WTC11 (cell line): ENCODE data around the gene SLCO6A1. TPM values are rescaled to one million over a fixed set of nuclear protein-coding genes. Genes with fewer than 3 reads are reported as not detected.

Source experiments
- ATAC-seq: fragments of 200-7000 bp; cut with Tn5 transposase; 2 replicates; pipeline ENCODE4 v1.10.0; 2021; ENCODE audit warnings: mild to moderate bottlenecking, moderate library complexity
- CTCF ChIA-PET: fragments of 300-600 bp; sonication (Branson Sonifier 250); formaldehyde crosslinking; loops from one replicate; lab custom pipeline; 2021; ENCODE audit warnings: antibody characterized with exemption; lab: Charles Lee
- POLR2A ChIA-PET: fragments of 350-600 bp; sonication (Branson Sonifier 250); formaldehyde crosslinking; loops from one replicate; lab custom pipeline; 2021; ENCODE audit warnings: antibody characterized with exemption; lab: Charles Lee
- DNase-seq: peaks from one replicate; pipeline ENCODE4 v3.0.0; 2021; ENCODE audit warnings: low spot score
- H3K27ac Mint-ChIP-seq: 2 replicates; pipeline ENCODE4 v1.8.0; 2021; ENCODE audit warnings: mixed read lengths
- H3K27me3 Mint-ChIP-seq: 2 replicates; pipeline ENCODE4 v1.8.0; 2021; ENCODE audit warnings: low read depth, mild to moderate bottlenecking, moderate library complexity, mixed read lengths
- H3K36me3 Mint-ChIP-seq: 2 replicates; pipeline ENCODE4 v1.8.0; 2021; ENCODE audit warnings: mixed read lengths
- H3K4me1 Mint-ChIP-seq: 2 replicates; pipeline ENCODE4 v1.8.0; 2022; ENCODE audit warnings: mixed read lengths
- H3K4me3 Mint-ChIP-seq: 2 replicates; pipeline ENCODE4 v1.8.0; 2021; ENCODE audit warnings: mild to moderate bottlenecking, moderate library complexity, mixed read lengths
- H3K9me3 Mint-ChIP-seq: 2 replicates; pipeline ENCODE4 v1.8.0; 2021; ENCODE audit warnings: mixed read lengths
- ATF1 ChIP-seq: sonication (generic); formaldehyde crosslinking; IDR thresholded peaks from 2 replicates; pipeline ENCODE4 v1.8.1; 2023; ENCODE audit warnings: mild to moderate bottlenecking, moderate library complexity, missing genetic modification reagents
- ELF4 ChIP-seq: sonication (generic); formaldehyde crosslinking; IDR thresholded peaks from 2 replicates; pipeline ENCODE4 v1.8.1; 2022; ENCODE audit warnings: low read depth, mild to moderate bottlenecking, moderate library complexity, missing genetic modification reagents
- ESRRA ChIP-seq: sonication (generic); formaldehyde crosslinking; IDR thresholded peaks from 2 replicates; pipeline ENCODE4 v1.8.1; 2022; ENCODE audit warnings: mild to moderate bottlenecking, missing genetic modification reagents, borderline replicate concordance
- GTF2I ChIP-seq: fragments of 250-450 bp; sonication (Bioruptor Pico); conservative IDR thresholded peaks from 2 replicates; pipeline ENCODE4 v1.4.0; 2021; ENCODE audit warnings: mild to moderate bottlenecking
- IRF2 ChIP-seq: sonication (generic); formaldehyde crosslinking; IDR thresholded peaks from 2 replicates; pipeline ENCODE4 v1.8.0; 2022; ENCODE audit warnings: low read depth, missing genetic modification reagents, borderline replicate concordance
- JAZF1 ChIP-seq: fragments of 250-450 bp; sonication (Bioruptor Pico); IDR thresholded peaks from 2 replicates; pipeline ENCODE4 v1.9.0; 2021; ENCODE audit warnings: moderate library complexity, mild to moderate bottlenecking, inconsistent platforms
- NFE2L1 ChIP-seq: sonication (generic); formaldehyde crosslinking; IDR thresholded peaks from 2 replicates; pipeline ENCODE4 v1.8.1; 2023; ENCODE audit warnings: missing genetic modification reagents
- NR2C2 ChIP-seq: sonication (generic); formaldehyde crosslinking; IDR thresholded peaks from 2 replicates; pipeline ENCODE4 v1.8.0; 2022; ENCODE audit warnings: mild to moderate bottlenecking, missing genetic modification reagents
- PRRX2 ChIP-seq: fragments of 250-450 bp; sonication (Bioruptor Pico); IDR thresholded peaks from 2 replicates; pipeline ENCODE4 v1.8.0; 2021; ENCODE audit warnings: mild to moderate bottlenecking
- SMAD3 ChIP-seq: sonication (generic); formaldehyde crosslinking; IDR thresholded peaks from 2 replicates; pipeline ENCODE4 v1.8.0; 2022; ENCODE audit warnings: missing genetic modification reagents, mild to moderate bottlenecking, borderline replicate concordance
- TCF7 ChIP-seq: sonication (generic); formaldehyde crosslinking; IDR thresholded peaks from 2 replicates; pipeline ENCODE4 v1.8.0; 2022; ENCODE audit warnings: mild to moderate bottlenecking, low read depth, missing genetic modification reagents, moderate library complexity
- ZNF219 ChIP-seq: sonication (generic); formaldehyde crosslinking; IDR thresholded peaks from 2 replicates; pipeline ENCODE4 v1.8.0; 2023; ENCODE audit warnings: missing genetic modification reagents, mild to moderate bottlenecking, borderline replicate concordance
- ZNF263 ChIP-seq: sonication (generic); formaldehyde crosslinking; IDR thresholded peaks from 2 replicates; pipeline ENCODE4 v1.8.1; 2022; ENCODE audit warnings: low read depth, mild to moderate bottlenecking, moderate library complexity, missing genetic modification reagents
- ZNF396 ChIP-seq: fragments of 250-450 bp; sonication (Bioruptor Pico); IDR thresholded peaks from 2 replicates; pipeline ENCODE4 v1.8.0; 2021; ENCODE audit warnings: mild to moderate bottlenecking, moderate library complexity, borderline replicate concordance
- ZNF423 ChIP-seq: fragments of 250-450 bp; sonication (Bioruptor Pico); IDR thresholded peaks from 2 replicates; pipeline ENCODE4 v2.1.2; 2022; ENCODE audit warnings: mild to moderate bottlenecking, moderate library complexity
- total RNA-seq: library from RNA; stranded (reverse); gene quantifications from 3 replicates; pipeline ENCODE4 v1.2.3, GENCODE V29; 2021
- TF ChIP-seq, protein P1 (sequence below): sonication (generic); formaldehyde crosslinking; IDR thresholded peaks from 2 replicates; pipeline ENCODE4 v1.8.1; 2022; ENCODE audit warnings: missing genetic modification reagents, borderline replicate concordance
- TF ChIP-seq, protein P2 (sequence below): sonication (generic); formaldehyde crosslinking; IDR thresholded peaks from 2 replicates; pipeline ENCODE4 v1.8.0; 2022; ENCODE audit warnings: missing genetic modification reagents
- TF ChIP-seq, protein P3 (sequence below): fragments of 250-450 bp; sonication (Bioruptor Pico); IDR thresholded peaks from 2 replicates; pipeline ENCODE4 v1.8.0; 2021; ENCODE audit warnings: mild to moderate bottlenecking
- TF ChIP-seq, protein P4 (sequence below): sonication (generic); formaldehyde crosslinking; IDR thresholded peaks from 2 replicates; pipeline ENCODE4 v1.8.1; 2022; ENCODE audit warnings: low read depth, missing genetic modification reagents, borderline replicate concordance
- TF ChIP-seq, protein P5 (sequence below): sonication (generic); formaldehyde crosslinking; IDR thresholded peaks from 2 replicates; pipeline ENCODE4 v1.8.1; 2023; ENCODE audit warnings: mild to moderate bottlenecking, moderate library complexity, missing genetic modification reagents
- TF ChIP-seq, protein P6 (sequence below): fragments of 250-450 bp; sonication (Bioruptor Pico); IDR thresholded peaks from 2 replicates; pipeline ENCODE4 v2.1.2; 2022; ENCODE audit warnings: mild to moderate bottlenecking, moderate library complexity
- TF ChIP-seq, protein P7 (sequence below): sonication (generic); formaldehyde crosslinking; IDR thresholded peaks from 2 replicates; pipeline ENCODE4 v1.8.0; 2022; ENCODE audit warnings: mild to moderate bottlenecking, missing genetic modification reagents

Gene SLCO6A1
- total RNA-seq, 1 experiment from 2014 or later: 0.42 TPM

DNA sequence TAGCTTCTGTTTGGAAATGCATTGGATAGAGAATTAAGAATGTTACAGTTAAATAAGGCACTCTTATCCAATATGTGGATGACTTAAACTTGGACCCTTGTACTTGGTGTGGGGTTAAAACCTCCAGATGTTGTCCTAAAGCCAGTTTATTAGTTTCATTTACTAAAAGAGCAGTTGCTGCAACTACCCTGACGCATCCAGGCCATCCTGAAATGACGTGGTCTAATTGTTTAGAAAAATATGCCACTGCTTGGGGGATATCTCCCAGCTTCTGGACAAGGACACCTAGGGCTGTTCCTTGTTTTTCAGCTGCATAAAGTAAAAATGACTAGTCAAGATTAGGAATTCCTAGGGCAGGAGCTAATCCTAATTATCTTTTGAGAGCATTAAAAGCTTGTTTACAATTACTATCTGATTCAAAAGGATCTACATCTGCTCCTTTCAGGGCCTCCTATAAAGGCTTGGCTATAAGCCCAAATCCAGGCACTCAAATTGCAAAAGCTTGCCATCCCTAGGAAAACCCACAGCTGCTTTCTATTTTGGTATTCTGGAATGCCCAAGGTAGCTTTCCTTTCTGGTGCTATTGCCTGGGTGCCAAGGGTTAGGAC, 157.0 kb downstream of the SLCO6A1 start:
- DNase-seq: no peak
- no peaks in the 10 kb centered on the region for H3K9me3 Mint-ChIP-seq
- TF ChIP-seq TCF7 (CRISPR knock-in tag) (no peak), PRRX2 (CRISPR knock-in tag) (no peak), ZNF219 (CRISPR knock-in tag) (no peak)
- TF ChIP-seq, protein P1, sequence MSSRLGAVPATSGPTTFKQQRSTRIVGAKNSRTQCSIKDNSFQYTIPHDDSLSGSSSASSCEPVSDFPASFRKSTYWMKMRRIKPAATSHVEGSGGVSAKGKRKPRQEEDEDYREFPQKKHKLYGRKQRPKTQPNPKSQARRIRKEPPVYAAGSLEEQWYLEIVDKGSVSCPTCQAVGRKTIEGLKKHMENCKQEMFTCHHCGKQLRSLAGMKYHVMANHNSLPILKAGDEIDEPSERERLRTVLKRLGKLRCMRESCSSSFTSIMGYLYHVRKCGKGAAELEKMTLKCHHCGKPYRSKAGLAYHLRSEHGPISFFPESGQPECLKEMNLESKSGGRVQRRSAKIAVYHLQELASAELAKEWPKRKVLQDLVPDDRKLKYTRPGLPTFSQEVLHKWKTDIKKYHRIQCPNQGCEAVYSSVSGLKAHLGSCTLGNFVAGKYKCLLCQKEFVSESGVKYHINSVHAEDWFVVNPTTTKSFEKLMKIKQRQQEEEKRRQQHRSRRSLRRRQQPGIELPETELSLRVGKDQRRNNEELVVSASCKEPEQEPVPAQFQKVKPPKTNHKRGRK (CRISPR knock-in tag): no peak
- TF ChIP-seq, protein P2, sequence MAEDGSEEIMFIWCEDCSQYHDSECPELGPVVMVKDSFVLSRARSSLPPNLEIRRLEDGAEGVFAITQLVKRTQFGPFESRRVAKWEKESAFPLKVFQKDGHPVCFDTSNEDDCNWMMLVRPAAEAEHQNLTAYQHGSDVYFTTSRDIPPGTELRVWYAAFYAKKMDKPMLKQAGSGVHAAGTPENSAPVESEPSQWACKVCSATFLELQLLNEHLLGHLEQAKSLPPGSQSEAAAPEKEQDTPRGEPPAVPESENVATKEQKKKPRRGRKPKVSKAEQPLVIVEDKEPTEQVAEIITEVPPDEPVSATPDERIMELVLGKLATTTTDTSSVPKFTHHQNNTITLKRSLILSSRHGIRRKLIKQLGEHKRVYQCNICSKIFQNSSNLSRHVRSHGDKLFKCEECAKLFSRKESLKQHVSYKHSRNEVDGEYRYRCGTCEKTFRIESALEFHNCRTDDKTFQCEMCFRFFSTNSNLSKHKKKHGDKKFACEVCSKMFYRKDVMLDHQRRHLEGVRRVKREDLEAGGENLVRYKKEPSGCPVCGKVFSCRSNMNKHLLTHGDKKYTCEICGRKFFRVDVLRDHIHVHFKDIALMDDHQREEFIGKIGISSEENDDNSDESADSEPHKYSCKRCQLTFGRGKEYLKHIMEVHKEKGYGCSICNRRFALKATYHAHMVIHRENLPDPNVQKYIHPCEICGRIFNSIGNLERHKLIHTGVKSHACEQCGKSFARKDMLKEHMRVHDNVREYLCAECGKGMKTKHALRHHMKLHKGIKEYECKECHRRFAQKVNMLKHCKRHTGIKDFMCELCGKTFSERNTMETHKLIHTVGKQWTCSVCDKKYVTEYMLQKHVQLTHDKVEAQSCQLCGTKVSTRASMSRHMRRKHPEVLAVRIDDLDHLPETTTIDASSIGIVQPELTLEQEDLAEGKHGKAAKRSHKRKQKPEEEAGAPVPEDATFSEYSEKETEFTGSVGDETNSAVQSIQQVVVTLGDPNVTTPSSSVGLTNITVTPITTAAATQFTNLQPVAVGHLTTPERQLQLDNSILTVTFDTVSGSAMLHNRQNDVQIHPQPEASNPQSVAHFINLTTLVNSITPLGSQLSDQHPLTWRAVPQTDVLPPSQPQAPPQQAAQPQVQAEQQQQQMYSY (CRISPR knock-in tag): no peak
- TF ChIP-seq, protein P3, sequence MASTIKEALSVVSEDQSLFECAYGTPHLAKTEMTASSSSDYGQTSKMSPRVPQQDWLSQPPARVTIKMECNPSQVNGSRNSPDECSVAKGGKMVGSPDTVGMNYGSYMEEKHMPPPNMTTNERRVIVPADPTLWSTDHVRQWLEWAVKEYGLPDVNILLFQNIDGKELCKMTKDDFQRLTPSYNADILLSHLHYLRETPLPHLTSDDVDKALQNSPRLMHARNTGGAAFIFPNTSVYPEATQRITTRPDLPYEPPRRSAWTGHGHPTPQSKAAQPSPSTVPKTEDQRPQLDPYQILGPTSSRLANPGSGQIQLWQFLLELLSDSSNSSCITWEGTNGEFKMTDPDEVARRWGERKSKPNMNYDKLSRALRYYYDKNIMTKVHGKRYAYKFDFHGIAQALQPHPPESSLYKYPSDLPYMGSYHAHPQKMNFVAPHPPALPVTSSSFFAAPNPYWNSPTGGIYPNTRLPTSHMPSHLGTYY (CRISPR knock-in tag): no peak
- no peaks in the 10 kb centered on the region for H3K36me3 Mint-ChIP-seq
- H3K4me3 Mint-ChIP-seq: no peak overlapping the region
- CTCF ChIA-PET: interaction anchor here (0.6 to 3.1 kb wide), 2 partner anchors 46 to 165 kb away, joined by 5 to 16 read pairs; partner anchors contain the start of gene SLCO4C1
- peaks cover 28% of the 10 kb centered on the region for H3K27me3 Mint-ChIP-seq
- ATAC-seq: no peak
- peaks cover 9% of the 10 kb centered on the region for H3K4me1 Mint-ChIP-seq
- H3K27ac Mint-ChIP-seq: no peak overlapping the region
- POLR2A ChIA-PET: interaction anchor here (1.2 kb wide), 1 partner anchor 28 kb away, joined by 3 read pairs; no protein-coding TSS in a partner anchor

DNA sequence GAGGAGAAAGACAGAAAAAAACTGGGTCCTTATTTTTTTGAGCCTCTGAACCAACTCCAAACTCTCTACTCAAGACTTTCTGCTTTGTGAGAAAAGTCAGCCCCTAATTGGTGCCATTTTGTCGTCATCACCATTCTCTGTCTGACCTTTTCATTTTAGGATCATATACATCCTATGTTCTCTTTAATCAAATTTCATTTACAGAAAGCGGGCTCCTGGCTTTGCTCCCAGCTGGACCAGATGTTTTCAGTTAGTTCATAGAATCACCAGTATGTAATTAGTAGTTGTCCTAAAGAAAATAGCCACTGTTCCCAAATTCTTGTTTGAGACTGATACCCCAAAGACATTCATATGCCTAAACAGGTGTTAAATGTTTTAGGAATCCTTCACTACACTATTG, 174.1 kb downstream of the SLCO6A1 start:
- Mint-ChIP-seq H3K9me3 (no peaks in the 10 kb centered on the region), H3K27ac (no peak overlapping the region), H3K36me3 (no peaks in the 10 kb centered on the region), H3K4me3 (no peak overlapping the region), H3K27me3 (no peaks in the 10 kb centered on the region), H3K4me1 (no peaks in the 10 kb centered on the region)
- ATAC-seq (no peak), DNase-seq (no peak)
- TF ChIP-seq, protein P4, sequence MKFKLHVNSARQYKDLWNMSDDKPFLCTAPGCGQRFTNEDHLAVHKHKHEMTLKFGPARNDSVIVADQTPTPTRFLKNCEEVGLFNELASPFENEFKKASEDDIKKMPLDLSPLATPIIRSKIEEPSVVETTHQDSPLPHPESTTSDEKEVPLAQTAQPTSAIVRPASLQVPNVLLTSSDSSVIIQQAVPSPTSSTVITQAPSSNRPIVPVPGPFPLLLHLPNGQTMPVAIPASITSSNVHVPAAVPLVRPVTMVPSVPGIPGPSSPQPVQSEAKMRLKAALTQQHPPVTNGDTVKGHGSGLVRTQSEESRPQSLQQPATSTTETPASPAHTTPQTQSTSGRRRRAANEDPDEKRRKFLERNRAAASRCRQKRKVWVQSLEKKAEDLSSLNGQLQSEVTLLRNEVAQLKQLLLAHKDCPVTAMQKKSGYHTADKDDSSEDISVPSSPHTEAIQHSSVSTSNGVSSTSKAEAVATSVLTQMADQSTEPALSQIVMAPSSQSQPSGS (CRISPR knock-in tag): no peak
- TF ChIP-seq SMAD3 (CRISPR knock-in tag): no peak
- TF ChIP-seq, protein P5, sequence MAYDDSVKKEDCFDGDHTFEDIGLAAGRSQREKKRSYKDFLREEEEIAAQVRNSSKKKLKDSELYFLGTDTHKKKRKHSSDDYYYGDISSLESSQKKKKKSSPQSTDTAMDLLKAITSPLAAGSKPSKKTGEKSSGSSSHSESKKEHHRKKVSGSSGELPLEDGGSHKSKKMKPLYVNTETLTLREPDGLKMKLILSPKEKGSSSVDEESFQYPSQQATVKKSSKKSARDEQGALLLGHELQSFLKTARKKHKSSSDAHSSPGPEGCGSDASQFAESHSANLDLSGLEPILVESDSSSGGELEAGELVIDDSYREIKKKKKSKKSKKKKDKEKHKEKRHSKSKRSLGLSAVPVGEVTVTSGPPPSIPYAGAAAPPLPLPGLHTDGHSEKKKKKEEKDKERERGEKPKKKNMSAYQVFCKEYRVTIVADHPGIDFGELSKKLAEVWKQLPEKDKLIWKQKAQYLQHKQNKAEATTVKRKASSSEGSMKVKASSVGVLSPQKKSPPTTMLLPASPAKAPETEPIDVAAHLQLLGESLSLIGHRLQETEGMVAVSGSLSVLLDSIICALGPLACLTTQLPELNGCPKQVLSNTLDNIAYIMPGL (CRISPR knock-in tag): no peak
- no peak for TF ChIP-seq ELF4
- TF ChIP-seq NFE2L1 (CRISPR knock-in tag): no peak
- no peak for TF ChIP-seq NR2C2 (CRISPR knock-in tag)
- TF ChIP-seq ZNF263 (CRISPR knock-in tag): no peak
- TF ChIP-seq, protein P6, sequence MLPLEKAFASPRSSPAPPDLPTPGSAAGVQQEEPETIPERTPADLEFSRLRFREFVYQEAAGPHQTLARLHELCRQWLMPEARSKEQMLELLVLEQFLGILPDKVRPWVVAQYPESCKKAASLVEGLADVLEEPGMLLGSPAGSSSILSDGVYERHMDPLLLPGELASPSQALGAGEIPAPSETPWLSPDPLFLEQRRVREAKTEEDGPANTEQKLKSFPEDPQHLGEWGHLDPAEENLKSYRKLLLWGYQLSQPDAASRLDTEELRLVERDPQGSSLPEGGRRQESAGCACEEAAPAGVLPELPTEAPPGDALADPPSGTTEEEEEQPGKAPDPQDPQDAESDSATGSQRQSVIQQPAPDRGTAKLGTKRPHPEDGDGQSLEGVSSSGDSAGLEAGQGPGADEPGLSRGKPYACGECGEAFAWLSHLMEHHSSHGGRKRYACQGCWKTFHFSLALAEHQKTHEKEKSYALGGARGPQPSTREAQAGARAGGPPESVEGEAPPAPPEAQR (CRISPR knock-in tag): no peak
- TF ChIP-seq IRF2 (CRISPR knock-in tag): no peak
- TF ChIP-seq ESRRA (CRISPR knock-in tag): no peak
- TF ChIP-seq, protein P7, sequence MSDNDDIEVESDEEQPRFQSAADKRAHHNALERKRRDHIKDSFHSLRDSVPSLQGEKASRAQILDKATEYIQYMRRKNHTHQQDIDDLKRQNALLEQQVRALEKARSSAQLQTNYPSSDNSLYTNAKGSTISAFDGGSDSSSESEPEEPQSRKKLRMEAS (CRISPR knock-in tag): no peak
- no peak for TF ChIP-seq ZNF423
- no peak for TF ChIP-seq JAZF1 (CRISPR knock-in tag)
- no peak for TF ChIP-seq GTF2I (CRISPR knock-in tag)
- no peak for TF ChIP-seq ZNF396
- TF ChIP-seq, protein P3 (CRISPR knock-in tag): no peak
- no peak for TF ChIP-seq ATF1
- CTCF ChIA-PET: no interaction called here
- POLR2A ChIA-PET: no interaction called here
